GM12891 (cell line): ENCODE data around the gene TRIP12.

ENCODE experiments used
- DNase-seq: peaks from one replicate; pipeline ENCODE4 v3.0.0; 2011; ENCODE audit warnings: low spot score; ENCODE audit not compliant: insufficient read length
- FAIRE-seq: peaks from 2 replicates; lab custom pipeline; 2011; peaks lifted over from hg19 to GRCh38; lab: Jason Lieb, UNC
- PAX5 ChIP-seq: IDR thresholded peaks from 2 replicates; pipeline ENCODE4 v1.6.1; 2011; ENCODE audit warnings: low read length, moderate library complexity, mild to moderate bottlenecking; ENCODE audit not compliant: insufficient read depth, severe bottlenecking
- POLR2A ChIP-seq: IDR thresholded peaks from 2 replicates; pipeline ENCODE4 v1.6.1; 2011; ENCODE audit warnings: low read depth, low read length, control low read depth
- POLR2AphosphoS5 ChIP-seq: IDR thresholded peaks from 2 replicates; pipeline ENCODE4 v1.6.1; 2011; ENCODE audit warnings: low read depth, low read length, control low read depth
- POU2F2 ChIP-seq: IDR thresholded peaks from 2 replicates; pipeline ENCODE4 v1.6.1; 2011; ENCODE audit warnings: low read depth, mild to moderate bottlenecking, control low read depth, low read length, moderate library complexity
- SPI1 ChIP-seq: IDR thresholded peaks from 2 replicates; pipeline ENCODE4 v1.6.1; 2011; ENCODE audit warnings: low read depth, low read length, control low read depth
- TAF1 ChIP-seq: IDR thresholded peaks from 2 replicates; pipeline ENCODE4 v1.6.1; 2011; ENCODE audit warnings: low read depth, low read length, control low read depth

The TRIP12 gene

GRCh38 chr2:229714736-229715541 lies 206.9 kb downstream of the TRIP12 start:
- peak; percentile 69 for FAIRE-seq
- no peak for TF ChIP-seq POU2F2
- no peak for TF ChIP-seq TAF1
- TF ChIP-seq POLR2AphosphoS5, result no peak
- TF ChIP-seq SPI1, result no peak
- no peak for TF ChIP-seq POLR2A
- no peak for TF ChIP-seq PAX5
- DNase-seq, result peak; percentile 44

GRCh38 chr2:229714080-229714735 lies 207.6 kb downstream of the TRIP12 start, which contains the start of gene DNER:
TSS of gene DNER (minus strand) at chr2:229714555. CDS start at chr2:229714423, 132 bp downstream.
- no peak for TF ChIP-seq TAF1
- no peak for TF ChIP-seq POLR2A
- FAIRE-seq, result no peak
- peak; percentile 82 for DNase-seq
